Measurements from ENCODE around the gene NAV1. TPM values are rescaled to one million over a fixed set of nuclear protein-coding genes. Genes with fewer than 3 reads are reported as not detected.

The NAV1 gene
- polyA plus RNA-seq, 2 of the 4 experiments (the other 2 are of a cell fraction): 3.7 to 8.4 TPM

GRCh38 chr1:201506557-201507359 lies 32.2 kb upstream of the NAV1 start, which contains the start of gene CSRP1 (continued):
- TF ChIP-seq RARB (CRISPR knock-in tag; IDR thresholded peaks at IDR 0.05) (no peak), TFCP2L1 (CRISPR knock-in tag; IDR thresholded peaks at IDR 0.05) (no peak), CEBPB (IDR thresholded peaks at IDR 0.05) (no peak), EP300 (IDR thresholded peaks at IDR 0.05) (no peak), REST (IDR thresholded peaks at IDR 0.05) (no peak), KDM1A (IDR thresholded peaks at IDR 0.05; ENCODE audit: low read depth) (no peak), KDM5A (IDR thresholded peaks at IDR 0.05) (no peak), ZSCAN20 (CRISPR knock-in tag; IDR thresholded peaks at IDR 0.05) (no peak), RAD21 (conservative IDR thresholded peaks at IDR 0.05 in 1 of 2, IDR thresholded peaks at IDR 0.05 in 1 of 2) (no peak; a peak in 1 of 5 replicates), GATA3 (IDR thresholded peaks at IDR 0.05; ENCODE audit: borderline replicate concordance) (no peak), EHF (CRISPR knock-in tag; IDR thresholded peaks at IDR 0.05) (no peak), ZNF302 (CRISPR knock-in tag; IDR thresholded peaks at IDR 0.05) (no peak), CBX2 (IDR thresholded peaks at IDR 0.05; ENCODE audit: borderline replicate concordance, low read depth) (no peak), BHLHE40 (IDR thresholded peaks at IDR 0.05; ENCODE audit: low read depth, low read length) (no peak), MAFK (IDR thresholded peaks at IDR 0.05; ENCODE audit: partially characterized antibody) (no peak), HOXB13 (CRISPR knock-in tag; IDR thresholded peaks at IDR 0.05; ENCODE audit: low read depth) (no peak), NFE2L2 (conservative IDR thresholded peaks at IDR 0.05; ENCODE audit: low read length) (no peak), ELK1 (IDR thresholded peaks at IDR 0.05; ENCODE audit: low read depth, low read length) (no peak), CHD2 (IDR thresholded peaks at IDR 0.05; ENCODE audit: low read length, partially characterized antibody) (no peak), FOSB (CRISPR knock-in tag; IDR thresholded peaks at IDR 0.05) (no peak), NR3C1 (IDR thresholded peaks at IDR 0.05) (no peak), HDAC2 (IDR thresholded peaks at IDR 0.05) (no peak), FOSL2 (IDR thresholded peaks at IDR 0.05) (no peak), FOSL2 (CRISPR knock-in tag; IDR thresholded peaks at IDR 0.05) (no peak), NPAS2 (CRISPR knock-in tag; IDR thresholded peaks at IDR 0.05; ENCODE audit: borderline replicate concordance) (no peak), MYC (IDR thresholded peaks at IDR 0.05; ENCODE audit: borderline replicate concordance, low read length) (no peak), HEYL (CRISPR knock-in tag; IDR thresholded peaks at IDR 0.05) (no peak), POLR2A (IDR thresholded peaks at IDR 0.05; ENCODE audit: low read length) (peak; percentile 92), SREBF2 (IDR thresholded peaks at IDR 0.05) (no peak), TP53 (CRISPR knock-in tag; IDR thresholded peaks at IDR 0.05) (0 out of 2 replicates have a peak, but pooled peaks have one; percentile 68)
- TF ChIP-seq, protein P1, sequence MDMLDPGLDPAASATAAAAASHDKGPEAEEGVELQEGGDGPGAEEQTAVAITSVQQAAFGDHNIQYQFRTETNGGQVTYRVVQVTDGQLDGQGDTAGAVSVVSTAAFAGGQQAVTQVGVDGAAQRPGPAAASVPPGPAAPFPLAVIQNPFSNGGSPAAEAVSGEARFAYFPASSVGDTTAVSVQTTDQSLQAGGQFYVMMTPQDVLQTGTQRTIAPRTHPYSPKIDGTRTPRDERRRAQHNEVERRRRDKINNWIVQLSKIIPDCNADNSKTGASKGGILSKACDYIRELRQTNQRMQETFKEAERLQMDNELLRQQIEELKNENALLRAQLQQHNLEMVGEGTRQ (IDR thresholded peaks at IDR 0.05): no peak
- TF ChIP-seq, protein P2, sequence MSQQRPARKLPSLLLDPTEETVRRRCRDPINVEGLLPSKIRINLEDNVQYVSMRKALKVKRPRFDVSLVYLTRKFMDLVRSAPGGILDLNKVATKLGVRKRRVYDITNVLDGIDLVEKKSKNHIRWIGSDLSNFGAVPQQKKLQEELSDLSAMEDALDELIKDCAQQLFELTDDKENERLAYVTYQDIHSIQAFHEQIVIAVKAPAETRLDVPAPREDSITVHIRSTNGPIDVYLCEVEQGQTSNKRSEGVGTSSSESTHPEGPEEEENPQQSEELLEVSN (IDR thresholded peaks at IDR 0.05; ENCODE audit: borderline replicate concordance, low read depth): peak; percentile 85
